NOMO-1 (cell line): ENCODE results near the gene KCTD16.

Experiments used
- DNase-seq, 2 experiments: peaks; one replicate each; lab custom pipeline; 2025; ENCODE audit not compliant: unreplicated experiment in 2 of 2; lab: John Stamatoyannopoulos, UW

KCTD16 gene

DNA sequence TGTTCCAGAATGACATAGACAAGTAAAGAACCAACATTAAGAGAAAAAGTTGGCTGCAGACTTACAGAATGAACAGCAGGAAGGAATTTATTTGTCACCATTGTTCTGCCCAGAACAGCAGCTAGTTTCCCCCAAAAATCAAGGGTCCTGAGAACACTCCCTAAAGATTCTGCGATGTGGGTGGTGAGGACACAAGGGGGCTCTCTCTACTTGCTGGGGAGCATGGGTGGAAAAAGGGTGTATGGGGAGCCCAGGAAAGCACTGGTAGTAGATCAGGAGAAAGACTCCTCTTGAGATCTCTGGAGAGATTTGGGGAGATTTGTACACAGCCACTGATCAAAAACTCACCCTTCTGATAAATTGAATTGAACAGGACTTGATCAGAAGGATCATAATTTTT is 316.5 kb downstream of the KCTD16 start:
- DNase-seq = no peak

DNA sequence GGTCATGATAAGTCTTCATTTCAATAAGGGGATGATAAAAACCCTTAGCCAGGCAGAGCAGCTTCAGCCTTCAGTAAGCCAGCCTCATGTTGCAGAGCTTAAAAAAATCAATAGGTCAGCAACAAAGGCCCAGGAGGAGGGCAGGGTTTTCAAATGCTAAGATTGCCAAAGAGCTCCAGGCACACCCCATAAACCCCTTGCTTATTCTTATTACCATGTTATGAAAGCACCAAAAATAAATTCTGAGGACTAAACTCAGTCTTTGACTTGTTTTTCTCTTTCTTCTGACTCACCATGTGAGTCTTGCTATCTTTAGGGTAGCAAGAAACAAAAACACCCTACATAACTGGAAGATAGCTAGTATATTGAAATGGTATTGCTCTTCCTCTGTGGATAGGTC is 317.1 kb downstream of the KCTD16 start:
- DNase-seq = no peak

DNA sequence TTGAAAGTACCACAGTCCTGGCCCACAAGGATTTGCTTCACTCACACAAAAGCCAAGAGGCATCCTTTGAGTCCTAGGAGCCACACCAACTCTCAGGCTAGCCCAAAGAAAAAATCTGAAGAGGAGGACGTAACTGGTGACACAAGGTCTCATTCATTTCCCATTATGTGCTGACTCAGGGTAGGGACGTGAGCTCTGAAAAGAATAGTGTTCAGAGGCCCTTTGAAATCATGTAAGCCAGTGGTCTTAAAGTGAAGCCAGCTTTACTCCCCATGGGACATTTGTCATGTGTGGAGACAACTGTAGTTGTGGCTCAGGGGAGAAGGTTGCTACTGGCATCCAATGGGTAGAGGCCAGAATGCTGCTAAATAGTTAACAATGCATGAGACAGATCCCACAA is 332.4 kb downstream of the KCTD16 start:
- no peak for DNase-seq

DNA sequence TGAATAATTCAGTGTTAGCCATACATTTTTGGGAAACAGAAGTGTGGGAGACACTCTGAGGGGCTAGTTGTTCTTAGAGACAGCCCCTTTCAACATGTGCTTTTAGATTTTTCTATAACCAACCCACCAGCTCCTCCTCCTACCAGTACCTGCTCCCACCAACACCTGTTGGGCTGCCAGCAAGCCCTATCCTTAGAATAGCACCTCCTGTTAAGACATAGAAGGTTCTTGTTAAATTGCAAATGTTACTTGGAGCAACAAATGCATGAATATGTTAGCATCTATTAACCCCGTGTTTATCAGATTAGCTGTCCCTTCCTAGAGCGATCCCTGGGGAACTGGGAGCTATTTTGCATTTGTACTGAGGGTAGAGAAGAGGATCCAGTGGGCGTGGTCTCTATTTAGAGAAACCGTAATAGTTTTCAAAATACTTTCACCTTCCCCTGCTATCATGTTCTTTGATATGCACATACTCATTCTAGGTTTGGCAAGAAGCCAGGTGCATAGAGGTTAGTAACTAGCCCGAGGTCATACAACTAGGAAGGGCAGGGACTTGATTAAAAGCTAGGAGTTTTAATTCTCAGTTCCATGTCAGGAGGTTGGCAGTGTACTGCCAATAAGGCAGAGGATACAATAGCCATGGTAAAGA is 334.4 kb downstream of the KCTD16 start:
- no peak for DNase-seq

DNA sequence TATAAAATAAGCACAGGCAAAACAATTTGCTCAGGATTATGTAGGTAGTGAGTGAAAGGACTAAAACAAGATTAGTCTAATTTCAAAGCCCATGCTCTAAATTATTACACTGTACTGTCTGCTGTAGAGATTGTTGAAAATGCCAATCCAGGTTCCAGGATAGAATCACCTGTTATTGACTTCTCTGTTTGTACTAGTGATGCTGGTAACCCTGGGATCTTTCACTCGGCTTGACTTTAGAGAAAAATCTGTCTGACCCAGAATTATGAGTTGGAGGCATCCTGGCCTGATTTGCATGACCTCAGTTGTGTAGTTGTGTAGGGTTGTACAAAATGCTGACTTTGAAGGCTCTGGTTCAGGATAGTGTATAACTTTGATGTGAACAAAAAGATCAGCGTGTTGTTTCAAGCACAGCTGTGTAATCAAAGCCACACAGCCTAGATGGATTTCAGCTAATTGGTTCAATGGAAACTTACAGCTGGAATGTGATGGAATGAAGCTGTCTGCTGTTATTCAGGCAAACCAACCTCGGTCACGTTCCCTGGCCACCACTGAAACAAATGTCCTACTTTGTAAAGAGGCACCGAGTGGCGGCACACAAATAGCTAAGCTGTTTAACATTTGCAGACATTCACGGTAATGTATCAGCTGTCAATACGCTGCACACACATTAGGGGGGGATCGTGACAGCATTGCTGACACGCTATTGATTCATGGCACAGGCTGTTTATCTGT is 340.3 kb downstream of the KCTD16 start:
- DNase-seq = no peak

DNA sequence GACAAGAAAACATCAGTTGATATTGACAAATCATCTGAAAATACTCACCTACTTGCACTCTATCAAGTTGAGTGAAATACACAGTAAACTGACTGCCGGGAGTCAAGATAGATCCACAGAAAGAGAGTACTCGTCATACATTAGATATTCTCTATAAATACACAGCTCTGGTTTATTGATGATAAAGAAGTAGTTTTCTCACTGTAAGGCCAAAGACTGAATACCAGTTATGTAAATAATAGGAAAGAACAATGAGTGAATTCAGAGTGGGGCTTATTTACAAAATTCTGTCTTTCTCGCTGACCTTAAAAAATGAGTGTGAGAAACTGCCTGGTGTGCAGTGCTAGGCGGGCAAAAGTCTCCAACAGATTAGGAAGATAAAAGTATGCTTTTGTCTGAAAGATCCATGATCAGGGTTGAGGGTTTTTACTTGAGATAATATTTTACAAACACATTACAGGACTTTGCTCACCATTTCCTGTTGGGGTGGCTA is 341.0 kb downstream of the KCTD16 start:
- no peak for DNase-seq

DNA sequence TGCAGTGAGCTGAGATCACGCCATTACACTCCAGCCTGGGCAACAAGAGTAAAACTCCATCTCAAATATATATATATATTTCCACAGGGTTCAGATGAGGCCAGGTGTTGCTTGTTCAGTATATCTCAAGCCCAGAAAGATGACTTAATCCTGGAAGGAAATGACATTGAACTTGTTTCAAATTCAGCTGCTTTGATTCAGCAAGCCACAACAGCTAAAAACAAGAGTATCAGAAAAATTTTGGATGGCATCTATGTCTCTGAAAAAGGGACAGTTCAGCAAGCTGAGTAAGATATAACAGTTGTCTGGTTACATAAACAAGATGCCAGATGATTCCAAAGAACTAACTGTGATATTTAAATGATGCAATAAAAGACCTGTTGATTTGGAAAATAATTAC is 352.0 kb downstream of the KCTD16 start:
- DNase-seq = no peak

DNA sequence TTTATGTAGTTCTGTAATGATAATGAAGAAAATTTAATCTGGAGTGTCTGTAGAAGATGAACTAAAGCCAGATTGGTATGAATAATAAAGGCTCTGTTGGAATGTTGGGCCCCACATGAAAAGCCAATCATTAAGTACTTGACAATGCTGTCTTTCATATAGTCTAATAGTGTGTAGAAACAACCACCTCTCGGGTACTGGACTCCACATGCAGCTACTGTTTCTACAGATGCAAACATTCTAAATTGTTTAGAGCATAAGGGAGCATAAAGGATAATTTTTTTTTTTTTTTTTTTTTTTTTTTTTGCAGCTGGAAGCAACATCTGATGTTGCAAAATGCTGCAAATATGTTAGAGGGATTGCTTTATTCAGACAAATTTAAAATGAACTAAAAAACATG is 354.3 kb downstream of the KCTD16 start:
- DNase-seq = no peak

DNA sequence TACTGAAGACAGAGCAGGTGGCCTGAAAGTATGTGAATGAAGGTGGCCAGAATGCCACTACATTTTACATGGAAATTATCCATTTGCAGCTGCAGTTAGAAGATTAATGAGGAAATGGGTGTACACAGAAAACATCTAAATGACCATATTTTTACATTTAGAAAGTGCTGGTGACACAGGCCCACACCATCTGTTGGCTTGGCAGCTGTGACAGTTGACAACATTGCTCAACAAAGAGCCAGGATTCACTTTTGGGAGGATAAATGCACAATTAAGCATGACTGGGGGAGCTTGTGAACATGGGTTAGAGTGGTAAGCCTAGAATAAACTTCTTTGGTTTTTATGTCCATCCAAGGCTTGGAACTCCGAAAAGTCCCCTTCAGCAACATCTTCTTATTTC is 360.5 kb downstream of the KCTD16 start:
- no peak for DNase-seq
